ENCODE results near the gene S100A10.

S100A10 gene

DNA sequence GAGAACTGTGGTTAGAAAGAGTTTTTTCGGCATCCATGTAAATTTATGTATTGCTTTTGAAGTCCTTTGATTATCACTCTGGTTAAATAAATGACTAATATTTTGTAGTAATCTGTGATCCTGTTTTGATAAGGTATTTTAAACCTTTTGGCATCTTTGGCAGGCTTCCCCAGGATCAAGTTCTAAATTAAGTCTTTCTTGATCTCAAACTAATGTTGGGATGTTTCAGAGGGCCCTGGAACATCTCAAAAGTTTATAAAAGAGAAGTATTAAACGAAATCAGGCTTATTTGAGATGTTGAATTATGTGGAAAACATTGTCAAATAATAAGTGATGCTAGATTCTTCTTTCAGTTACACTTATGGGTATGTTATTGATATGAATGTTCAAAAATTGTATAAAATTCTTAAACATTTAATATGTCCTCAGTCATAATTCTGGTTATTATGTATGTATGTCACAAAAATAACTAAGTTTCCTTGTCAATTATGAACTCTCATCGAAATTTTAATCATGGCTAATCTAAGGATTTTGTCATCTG lies 36.6 kb downstream of the S100A10 start:
- H3K23ac ChIP-seq (ENCODE audit: low read length) = no peak overlapping the region
- H4K12ac ChIP-seq (ENCODE audit: low read depth, low read length) = no peak overlapping the region

DNA sequence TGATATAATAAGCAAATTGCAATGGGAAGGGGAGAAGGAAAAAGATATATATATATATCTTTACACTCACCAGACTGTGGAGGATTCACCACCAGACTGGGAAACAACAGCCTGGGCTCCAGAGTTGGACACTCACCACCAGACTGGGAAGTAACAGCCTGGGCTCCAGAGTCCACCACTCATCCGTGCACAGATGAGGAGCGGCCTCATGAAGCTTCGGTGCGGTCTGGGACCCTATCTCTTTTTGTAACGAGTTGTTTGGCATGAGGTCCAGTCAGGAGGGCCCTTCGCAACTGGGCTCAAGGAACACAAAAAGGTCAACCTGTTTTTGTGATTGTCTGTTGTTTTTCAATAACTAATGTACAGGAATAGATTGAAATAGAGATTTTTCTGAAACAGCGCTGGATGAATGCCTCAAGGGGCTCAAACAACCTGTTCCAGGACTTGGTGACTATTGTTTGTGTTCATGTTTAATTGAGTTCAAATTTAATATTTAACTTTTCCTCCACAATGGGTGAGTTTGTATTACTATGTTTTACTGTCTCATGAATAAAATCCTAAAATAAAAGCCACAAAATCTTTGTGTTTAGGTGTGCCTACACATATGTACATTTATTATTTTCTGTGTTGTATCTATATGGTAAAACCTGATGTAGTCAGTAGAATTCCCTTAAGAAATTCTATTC lies 40.1 kb downstream of the S100A10 start:
- no peaks in the 10 kb centered on the region for H3K36me3 ChIP-seq (ENCODE audit: control insufficient read depth in 1 of 2, insufficient read depth in 2 of 2, low read length in 2 of 2)
- H2BK5ac ChIP-seq (ENCODE audit: low read depth, low read length, poor library complexity) = no peak overlapping the region
- no peak overlapping the region for H4K91ac ChIP-seq (ENCODE audit: low read depth, low read length)
- H2BK120ac ChIP-seq (ENCODE audit: insufficient read depth, low read length, poor library complexity) = no peak overlapping the region
- no peak overlapping the region for H3K4me3 ChIP-seq (ENCODE audit: low read depth, low read length)
- no peak overlapping the region for H3K4ac ChIP-seq (ENCODE audit: low read depth, low read length)
- H2BK12ac ChIP-seq (ENCODE audit: low read length) = no peak overlapping the region
- H4K12ac ChIP-seq (ENCODE audit: low read depth, low read length) = no peak overlapping the region
- DNase-seq = no peak
- no peak overlapping the region for H3K9ac ChIP-seq (ENCODE audit: low read length)
- peaks cover 2% of the 10 kb centered on the region for H3K9me3 ChIP-seq (ENCODE audit: insufficient read depth, low read depth, low read length)
- H3K79me2 ChIP-seq (ENCODE audit: control insufficient read depth, insufficient read depth, low read length, poor library complexity) = no peaks in the 10 kb centered on the region
- no peaks in the 10 kb centered on the region for H3K27me3 ChIP-seq (ENCODE audit: insufficient read depth, low read length)
- no peak overlapping the region for H2AFZ ChIP-seq (ENCODE audit: insufficient read depth, low read length, poor library complexity)
- no peaks in the 10 kb centered on the region for H3K79me1 ChIP-seq (ENCODE audit: low read length)
- no peak overlapping the region for H3K27ac ChIP-seq (ENCODE audit: low read depth, low read length)
- H3K4me2 ChIP-seq (ENCODE audit: low read length) = no peak overlapping the region
- WGBS (ENCODE audit: extremely low coverage, insufficient coverage, insufficient read length) = no CpG with 5 or more reads among the region's 7 CpGs
- no peak overlapping the region for H4K8ac ChIP-seq (ENCODE audit: low read depth, low read length)
- no peak overlapping the region for H3K18ac ChIP-seq (ENCODE audit: low read length)
- no peak overlapping the region for H3K23ac ChIP-seq (ENCODE audit: low read length)
- H3K14ac ChIP-seq (ENCODE audit: low read length) = no peak overlapping the region
- no peaks in the 10 kb centered on the region for H3K4me1 ChIP-seq (ENCODE audit: control insufficient read depth in 1 of 2, insufficient read depth in 2 of 2, low read length in 2 of 2)
- H2AK5ac ChIP-seq (ENCODE audit: low read length) = no peak overlapping the region

More for the DNA sequence above, 36.6 kb downstream of the S100A10 start:
- Histone ChIP-seq H4K8ac (ENCODE audit: low read depth, low read length) (no peak overlapping the region), H3K27ac (ENCODE audit: low read depth, low read length) (no peak overlapping the region), H3K18ac (ENCODE audit: low read length) (no peak overlapping the region), H3K79me1 (ENCODE audit: low read length) (no peaks in the 10 kb centered on the region), H2AFZ (ENCODE audit: insufficient read depth, low read length, poor library complexity) (no peak overlapping the region), H3K4ac (ENCODE audit: low read depth, low read length) (no peak overlapping the region), H3K79me2 (ENCODE audit: control insufficient read depth, insufficient read depth, low read length, poor library complexity) (no peaks in the 10 kb centered on the region), H3K27me3 (ENCODE audit: insufficient read depth, low read length) (no peaks in the 10 kb centered on the region), H2BK5ac (ENCODE audit: low read depth, low read length, poor library complexity) (no peak overlapping the region), H2AK5ac (ENCODE audit: low read length) (no peak overlapping the region), H3K4me2 (ENCODE audit: low read length) (no peak overlapping the region), H3K9ac (ENCODE audit: low read length) (no peak overlapping the region), H3K14ac (ENCODE audit: low read length) (no peak overlapping the region), H3K9me3 (ENCODE audit: insufficient read depth, low read depth, low read length) (no peaks in the 10 kb centered on the region), H3K36me3 (ENCODE audit: control insufficient read depth in 1 of 2, insufficient read depth in 2 of 2, low read length in 2 of 2) (no peaks in the 10 kb centered on the region), H2BK12ac (ENCODE audit: low read length) (no peak overlapping the region), H4K91ac (ENCODE audit: low read depth, low read length) (no peak overlapping the region), H3K4me1 (ENCODE audit: control insufficient read depth in 1 of 2, insufficient read depth in 2 of 2, low read length in 2 of 2) (no peaks in the 10 kb centered on the region), H3K4me3 (ENCODE audit: low read depth, low read length) (no peak overlapping the region), H2BK120ac (ENCODE audit: insufficient read depth, low read length, poor library complexity) (no peak overlapping the region)
- no peak for DNase-seq
- no CpG with 5 or more reads among the region's 3 CpGs for WGBS (ENCODE audit: extremely low coverage, insufficient coverage, insufficient read length)

DNA sequence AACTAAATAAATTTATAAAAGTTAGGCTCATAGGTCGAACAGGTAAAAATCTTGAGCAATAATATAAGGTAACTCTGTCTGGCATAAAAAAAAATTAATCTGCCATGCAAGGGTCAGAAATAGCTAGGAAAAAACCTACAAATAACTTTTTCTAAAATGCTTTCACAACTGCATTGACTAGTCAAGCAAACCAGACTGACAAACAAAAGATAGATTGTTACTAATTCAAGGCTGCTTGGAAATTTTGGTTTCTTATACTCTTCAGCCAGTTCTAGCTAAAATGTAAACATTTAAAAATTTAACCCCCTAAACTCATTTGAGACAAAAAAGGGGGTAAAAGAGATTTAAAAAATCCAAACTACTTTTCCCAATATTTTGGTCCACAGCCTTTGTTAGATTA lies 40.8 kb downstream of the S100A10 start:
- H3K9me3 ChIP-seq (ENCODE audit: insufficient read depth, low read depth, low read length) = peaks cover 2% of the 10 kb centered on the region
- no peaks in the 10 kb centered on the region for H3K79me2 ChIP-seq (ENCODE audit: control insufficient read depth, insufficient read depth, low read length, poor library complexity)
- H4K8ac ChIP-seq (ENCODE audit: low read depth, low read length) = no peak overlapping the region
- no peak overlapping the region for H3K9ac ChIP-seq (ENCODE audit: low read length)
- no peak overlapping the region for H3K23ac ChIP-seq (ENCODE audit: low read length)
- no peak overlapping the region for H2AFZ ChIP-seq (ENCODE audit: insufficient read depth, low read length, poor library complexity)
- no peak overlapping the region for H3K18ac ChIP-seq (ENCODE audit: low read length)
- H2AK5ac ChIP-seq (ENCODE audit: low read length) = no peak overlapping the region
- H2BK5ac ChIP-seq (ENCODE audit: low read depth, low read length, poor library complexity) = no peak overlapping the region
- H4K12ac ChIP-seq (ENCODE audit: low read depth, low read length) = no peak overlapping the region
- no peak overlapping the region for H3K4ac ChIP-seq (ENCODE audit: low read depth, low read length)
- H3K36me3 ChIP-seq (ENCODE audit: control insufficient read depth in 1 of 2, insufficient read depth in 2 of 2, low read length in 2 of 2) = no peaks in the 10 kb centered on the region
- no peak overlapping the region for H4K91ac ChIP-seq (ENCODE audit: low read depth, low read length)
- no peak overlapping the region for H3K4me2 ChIP-seq (ENCODE audit: low read length)
- no peak overlapping the region for H2BK120ac ChIP-seq (ENCODE audit: insufficient read depth, low read length, poor library complexity)
- WGBS (ENCODE audit: extremely low coverage, insufficient coverage, insufficient read length) = no CpG with 5 or more reads among the region's 1 CpG
- no peak overlapping the region for H2BK12ac ChIP-seq (ENCODE audit: low read length)
- no peak for DNase-seq
- H3K79me1 ChIP-seq (ENCODE audit: low read length) = no peaks in the 10 kb centered on the region
- H3K4me1 ChIP-seq (ENCODE audit: control insufficient read depth in 1 of 2, insufficient read depth in 2 of 2, low read length in 2 of 2) = no peaks in the 10 kb centered on the region
- H3K27ac ChIP-seq (ENCODE audit: low read depth, low read length) = no peak overlapping the region
- H3K27me3 ChIP-seq (ENCODE audit: insufficient read depth, low read length) = no peaks in the 10 kb centered on the region
- H3K4me3 ChIP-seq (ENCODE audit: low read depth, low read length) = no peak overlapping the region
- H3K14ac ChIP-seq (ENCODE audit: low read length) = no peak overlapping the region

DNA sequence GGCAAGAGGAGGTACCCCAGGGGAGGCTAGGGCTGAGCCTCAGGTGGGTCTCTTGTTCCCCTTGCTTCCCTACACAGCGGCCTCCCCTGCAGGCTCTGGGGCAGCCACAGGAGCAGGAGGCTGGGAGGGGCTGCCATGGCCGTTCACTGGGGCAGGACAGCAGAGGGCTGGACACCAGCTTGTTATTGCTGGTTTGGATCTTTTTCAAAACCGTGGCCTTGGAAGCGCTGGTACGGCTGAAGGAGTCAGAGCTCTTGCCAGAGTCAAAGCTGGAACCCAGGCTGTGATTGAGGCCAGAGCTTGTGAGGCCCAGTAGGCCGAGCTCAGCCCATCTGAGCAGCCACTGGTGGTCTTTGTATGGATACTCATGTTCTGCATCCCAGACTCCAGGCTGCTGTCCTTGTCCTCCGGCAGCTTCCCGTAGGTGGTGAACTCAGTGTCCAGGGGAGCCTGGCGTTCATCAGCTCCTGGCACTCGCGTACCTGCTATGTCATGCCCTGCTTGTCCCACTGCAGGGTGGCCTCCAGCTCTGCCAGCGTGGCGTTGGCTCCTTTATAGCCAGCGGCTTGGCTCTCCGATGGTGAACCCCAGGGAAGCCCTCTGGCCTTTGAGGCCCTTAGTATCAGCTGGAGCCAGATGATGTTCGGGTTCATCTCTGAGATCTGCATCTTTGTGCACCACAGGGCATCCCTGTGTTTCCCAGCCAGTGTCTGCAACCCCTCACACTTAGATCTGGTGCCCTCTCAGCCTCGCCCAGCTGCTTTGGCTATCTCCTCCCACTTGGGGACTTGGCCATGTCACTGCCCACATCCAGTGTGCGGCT lies 44.1 kb downstream of the S100A10 start:
- Histone ChIP-seq H3K9me3 (ENCODE audit: insufficient read depth, low read depth, low read length) (peaks cover 2% of the 10 kb centered on the region), H3K4me2 (ENCODE audit: low read length) (no peak overlapping the region), H3K23ac (ENCODE audit: low read length) (no peak overlapping the region), H4K91ac (ENCODE audit: low read depth, low read length) (no peak overlapping the region), H3K27ac (ENCODE audit: low read depth, low read length) (no peak overlapping the region), H3K79me2 (ENCODE audit: control insufficient read depth, insufficient read depth, low read length, poor library complexity) (no peaks in the 10 kb centered on the region), H3K14ac (ENCODE audit: low read length) (no peak overlapping the region), H4K8ac (ENCODE audit: low read depth, low read length) (no peak overlapping the region), H2BK12ac (ENCODE audit: low read length) (no peak overlapping the region), H3K18ac (ENCODE audit: low read length) (no peak overlapping the region), H3K4me1 (ENCODE audit: control insufficient read depth in 1 of 2, insufficient read depth in 2 of 2, low read length in 2 of 2) (no peaks in the 10 kb centered on the region), H3K4ac (ENCODE audit: low read depth, low read length) (no peak overlapping the region), H3K27me3 (ENCODE audit: insufficient read depth, low read length) (no peaks in the 10 kb centered on the region), H3K36me3 (ENCODE audit: control insufficient read depth in 1 of 2, insufficient read depth in 2 of 2, low read length in 2 of 2) (no peaks in the 10 kb centered on the region), H3K4me3 (ENCODE audit: low read depth, low read length) (no peak overlapping the region), H2AFZ (ENCODE audit: insufficient read depth, low read length, poor library complexity) (no peak overlapping the region), H3K79me1 (ENCODE audit: low read length) (no peaks in the 10 kb centered on the region), H2AK5ac (ENCODE audit: low read length) (no peak overlapping the region), H2BK5ac (ENCODE audit: low read depth, low read length, poor library complexity) (no peak overlapping the region), H2BK120ac (ENCODE audit: insufficient read depth, low read length, poor library complexity) (no peak overlapping the region), H3K9ac (ENCODE audit: low read length) (no peak overlapping the region), H4K12ac (ENCODE audit: low read depth, low read length) (no peak overlapping the region)
- no peak for DNase-seq
- WGBS (ENCODE audit: extremely low coverage, insufficient coverage, insufficient read length) = no CpG with 5 or more reads among the region's 18 CpGs
